Islet of Langerhans (tissue), 1 donor: Measurements from ENCODE around the gene DIAPH2.
"Not testable (repeated sequence)": the region's sequence is repeated elsewhere in the genome, so short reads cannot be mapped to it uniquely, and the experiment has no call there.

Experiments
- FAIRE-seq: peaks from one replicate; lab custom pipeline; 2011; peaks lifted over from hg19 to GRCh38; lab: Jason Lieb, UNC

Gene DIAPH2

DNA sequence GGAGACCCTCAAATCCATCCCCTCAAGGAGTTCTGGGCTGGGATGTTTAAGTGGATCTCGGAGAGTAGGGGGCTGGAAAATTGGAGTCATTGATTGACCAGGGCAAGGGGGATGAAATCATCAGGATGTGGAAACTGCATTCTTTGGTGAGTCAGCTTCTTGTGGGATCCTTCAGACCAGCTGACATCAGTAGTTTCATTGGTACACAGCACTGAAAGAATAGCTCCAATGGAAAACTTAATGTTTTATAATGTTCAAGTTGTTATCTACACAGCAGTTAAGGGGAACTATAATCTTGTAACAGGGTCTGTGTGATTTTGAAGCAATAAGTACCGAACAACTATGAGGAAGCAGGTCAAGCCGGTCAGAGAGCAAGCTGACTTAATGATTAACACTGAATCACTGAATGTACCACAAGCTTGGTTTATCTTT is 705.1 kb downstream of the DIAPH2 start:
- no peak for FAIRE-seq

DNA sequence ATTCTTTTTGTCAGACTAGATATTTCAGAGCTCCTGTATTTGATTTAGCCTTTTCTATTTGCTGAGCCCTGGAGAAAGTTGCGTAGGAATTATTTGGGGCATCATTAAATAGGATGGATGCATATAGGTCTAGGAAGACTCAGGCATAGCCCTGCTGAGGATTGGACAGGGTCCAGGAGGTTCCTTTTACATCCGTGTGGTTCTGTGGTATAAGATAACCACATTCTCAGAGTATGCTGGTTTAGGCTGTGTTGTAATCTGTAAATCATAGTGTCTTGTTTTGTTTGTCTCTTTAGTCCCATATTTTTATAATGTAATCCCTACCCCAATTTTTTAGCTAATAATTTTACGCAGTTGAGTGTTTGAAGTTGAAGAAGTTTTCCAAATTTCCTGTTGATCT is 712.7 kb downstream of the DIAPH2 start:
- no peak for FAIRE-seq

DNA sequence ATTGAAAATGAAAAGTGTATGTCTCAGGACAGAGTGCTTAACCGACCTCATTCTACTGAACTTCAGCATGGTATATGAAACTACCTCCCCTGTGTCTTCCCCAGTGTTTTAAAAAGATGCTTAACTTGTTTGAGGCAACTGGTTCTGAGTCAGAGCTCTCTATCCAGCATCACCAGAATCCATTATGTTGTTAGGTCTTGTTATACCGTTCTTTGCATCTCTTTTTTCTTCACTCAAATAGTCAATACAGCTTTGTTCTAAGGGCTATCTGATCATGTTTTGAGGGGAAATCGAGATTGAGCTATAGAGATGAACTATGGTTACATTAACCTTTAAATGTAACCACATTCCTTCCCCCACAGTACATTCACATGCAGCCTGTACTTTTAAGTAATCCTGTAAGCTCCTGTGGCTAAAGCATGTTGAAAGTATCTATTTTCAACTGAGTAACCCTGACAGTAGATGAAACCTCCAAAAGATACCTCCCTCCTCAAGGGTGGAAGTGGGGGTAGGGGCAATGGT is 713.4 kb downstream of the DIAPH2 start:
- no peak for FAIRE-seq

DNA sequence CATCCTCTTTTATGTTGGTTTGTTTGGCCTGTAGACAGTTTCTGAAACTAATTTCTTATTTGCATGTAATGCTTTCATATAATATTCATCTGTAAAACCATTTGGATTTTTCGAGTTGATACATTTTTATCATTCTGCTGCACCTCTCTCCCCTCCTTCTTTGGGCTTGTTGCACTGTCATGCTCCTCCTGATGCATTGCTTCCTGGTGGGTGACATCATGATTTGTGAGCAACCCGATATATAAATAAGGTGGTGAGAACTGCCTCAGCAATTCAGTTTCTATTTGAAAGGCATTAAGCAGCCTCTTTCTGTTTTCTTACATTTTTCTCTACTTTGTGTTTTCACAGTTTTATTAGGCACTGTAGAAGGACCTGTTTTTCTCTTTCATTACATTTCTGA is 714.8 kb downstream of the DIAPH2 start:
- FAIRE-seq, result peak; percentile 62

DNA sequence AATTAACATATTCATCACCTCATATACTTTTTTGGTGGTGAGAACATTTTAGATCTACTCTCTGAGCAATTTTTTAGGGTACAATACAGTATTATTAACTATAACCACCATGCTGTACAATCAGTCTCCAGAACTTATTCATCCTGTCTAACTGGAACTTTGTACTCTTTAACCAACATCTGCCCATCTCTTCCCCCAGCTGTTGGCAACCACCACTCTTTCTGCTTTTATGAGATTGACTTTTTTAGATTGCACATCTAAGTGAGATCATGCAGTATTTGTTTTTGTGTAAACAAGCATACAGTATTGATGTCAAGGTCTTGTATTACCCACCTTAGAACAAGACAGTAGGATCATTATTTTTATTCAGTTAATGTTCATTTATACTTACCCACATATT is 715.9 kb downstream of the DIAPH2 start:
- FAIRE-seq, result no peak

DNA sequence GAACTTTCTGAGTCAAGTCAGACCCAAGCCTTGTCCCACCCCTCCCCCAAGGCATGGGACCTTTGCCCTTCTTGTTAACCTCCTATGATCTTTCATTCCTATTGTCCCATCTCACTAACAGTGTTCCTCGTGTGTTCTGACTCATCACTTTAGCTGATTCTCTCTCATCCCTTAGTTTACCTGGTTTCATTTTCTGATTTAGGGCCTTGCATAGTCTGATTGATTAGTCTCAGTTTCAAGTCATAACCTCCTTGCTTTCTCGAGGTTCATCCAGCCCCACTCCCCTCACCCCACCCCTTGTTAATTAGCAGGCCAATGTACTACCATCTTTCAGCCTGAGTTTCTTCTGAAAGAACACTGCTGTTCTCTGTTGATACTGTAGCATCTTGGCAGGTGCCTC is 716.5 kb downstream of the DIAPH2 start:
- no peak for FAIRE-seq

DNA sequence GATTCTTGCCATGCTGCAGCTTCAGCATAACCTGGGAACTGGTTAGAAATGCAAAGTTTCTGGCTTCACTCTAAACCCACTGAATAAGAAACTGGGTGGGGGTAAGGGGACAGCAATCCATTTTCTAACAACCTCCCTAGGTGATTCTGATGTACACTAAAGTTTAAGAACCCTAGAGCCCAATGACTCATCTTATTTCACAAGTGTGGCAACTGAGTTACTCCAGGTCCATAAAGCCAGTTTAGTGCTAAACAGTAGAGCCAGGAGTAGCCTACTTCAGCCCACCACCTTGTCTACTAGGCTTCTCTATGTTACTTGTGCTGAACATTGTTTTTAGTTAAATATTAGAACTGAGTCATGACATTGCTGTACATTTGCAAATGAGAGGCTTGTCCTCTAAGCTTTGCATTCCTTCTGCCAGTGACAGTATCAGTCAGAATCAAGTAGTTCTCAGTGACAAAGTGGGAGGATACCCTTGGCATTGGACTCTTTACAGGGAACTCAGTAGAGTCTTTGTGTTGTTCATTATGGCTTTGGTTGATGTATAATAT is 717.0 kb downstream of the DIAPH2 start:
- no peak for FAIRE-seq

DNA sequence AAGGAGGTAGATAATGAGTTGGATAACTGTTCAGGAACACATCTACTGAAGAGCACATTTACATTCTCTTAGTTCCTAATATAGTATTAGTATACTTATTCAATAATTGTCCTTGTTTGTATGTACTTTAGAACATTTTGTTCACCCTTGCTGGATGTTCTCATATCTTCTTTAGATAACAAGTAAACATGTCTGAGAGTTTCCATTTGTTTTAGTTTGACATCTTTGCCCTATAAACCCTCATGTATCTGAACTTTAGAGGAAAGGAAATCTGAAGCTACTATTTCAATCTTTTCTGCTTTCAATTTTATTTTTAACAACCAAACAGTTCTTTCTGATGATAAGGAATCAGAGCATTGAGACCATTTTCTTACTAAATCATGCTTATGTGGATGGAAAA is 717.7 kb downstream of the DIAPH2 start:
- FAIRE-seq, result no peak

DNA sequence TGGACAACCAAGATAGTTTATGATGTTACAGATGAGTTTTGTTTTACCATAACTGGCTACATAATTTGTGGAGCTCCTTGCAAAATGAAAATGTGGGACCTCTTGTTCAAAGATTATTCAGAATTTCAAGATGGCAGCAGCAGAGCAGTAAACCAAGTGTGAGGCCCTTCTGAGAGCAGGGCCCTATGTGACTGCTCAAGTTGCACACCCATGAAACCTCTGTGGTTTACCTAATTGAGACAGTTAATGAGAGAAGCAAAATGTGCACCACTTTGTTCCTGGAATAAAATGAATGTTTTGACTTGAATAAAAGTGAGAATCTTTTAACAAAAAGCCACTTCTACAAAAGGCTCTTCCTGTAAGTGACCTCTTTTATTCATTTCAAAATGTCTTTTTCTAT is 718.3 kb downstream of the DIAPH2 start:
- no peak for FAIRE-seq

DNA sequence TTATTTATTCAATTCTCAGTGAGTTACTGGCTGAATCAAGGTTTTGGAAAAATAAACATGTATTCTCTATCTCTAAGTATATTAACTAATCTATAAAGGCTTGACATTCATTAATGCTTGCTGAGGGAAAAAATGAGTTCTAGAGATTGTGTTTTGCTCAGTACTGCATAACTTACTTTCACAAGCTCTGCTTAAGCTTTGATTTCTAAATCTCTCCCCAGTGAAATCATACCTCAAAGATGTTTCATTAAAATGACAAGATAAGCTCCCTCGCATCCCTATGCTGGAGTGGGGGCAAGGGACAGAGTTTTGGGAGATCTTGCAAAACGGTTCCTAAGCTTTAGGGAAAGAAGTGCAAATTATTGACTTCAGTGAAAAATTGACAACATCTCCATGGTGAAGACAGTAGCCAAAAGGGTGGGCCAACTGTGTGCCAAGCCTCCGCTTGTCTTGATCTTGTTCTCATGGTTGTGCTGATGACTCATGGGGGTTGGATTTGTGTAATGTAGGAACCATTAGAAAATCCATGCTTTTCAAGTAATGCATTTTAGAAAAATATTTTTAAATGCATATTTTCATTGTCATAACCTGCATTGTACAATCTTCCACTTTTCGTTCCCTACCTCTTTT is 720.5 kb downstream of the DIAPH2 start:
- peak; percentile 43 for FAIRE-seq

DNA sequence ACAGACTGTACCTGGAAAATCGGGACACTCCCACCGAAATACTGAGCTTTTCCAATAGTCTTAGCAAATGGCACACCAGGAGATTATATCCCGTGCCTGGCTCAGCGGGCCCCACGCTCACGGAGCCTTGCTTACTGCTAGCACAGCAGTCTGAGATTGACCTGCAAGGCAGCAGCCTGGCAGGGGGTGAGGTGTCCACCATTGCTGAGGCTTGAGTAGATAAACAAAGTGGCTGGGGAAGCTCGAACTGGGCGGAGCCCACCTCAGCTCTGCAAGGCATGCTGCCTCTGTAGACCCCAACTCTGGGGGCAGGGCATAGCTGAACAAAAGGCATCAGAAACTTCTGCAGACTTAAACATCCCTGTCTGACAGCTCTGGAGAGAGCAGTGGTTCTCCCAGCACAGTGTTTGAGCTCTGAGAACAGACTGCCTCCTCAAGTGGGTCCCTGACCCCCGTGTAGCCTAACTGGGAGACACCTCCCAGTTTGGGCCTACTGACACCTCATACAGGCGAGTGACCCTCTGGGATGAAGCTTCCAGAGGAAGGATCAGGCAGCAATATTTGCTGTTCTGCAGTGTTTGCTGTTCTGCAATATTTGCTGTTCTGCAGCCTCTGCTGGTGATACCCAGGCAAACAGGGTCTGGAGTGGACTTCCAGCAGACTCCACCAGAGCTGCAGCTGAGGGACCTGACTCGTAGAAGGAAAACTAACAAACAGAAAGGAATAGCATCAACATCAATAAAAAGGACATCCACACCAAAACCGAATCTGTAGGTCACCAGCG is 725.2 kb downstream of the DIAPH2 start:
- not testable (repeated sequence) for FAIRE-seq

DNA sequence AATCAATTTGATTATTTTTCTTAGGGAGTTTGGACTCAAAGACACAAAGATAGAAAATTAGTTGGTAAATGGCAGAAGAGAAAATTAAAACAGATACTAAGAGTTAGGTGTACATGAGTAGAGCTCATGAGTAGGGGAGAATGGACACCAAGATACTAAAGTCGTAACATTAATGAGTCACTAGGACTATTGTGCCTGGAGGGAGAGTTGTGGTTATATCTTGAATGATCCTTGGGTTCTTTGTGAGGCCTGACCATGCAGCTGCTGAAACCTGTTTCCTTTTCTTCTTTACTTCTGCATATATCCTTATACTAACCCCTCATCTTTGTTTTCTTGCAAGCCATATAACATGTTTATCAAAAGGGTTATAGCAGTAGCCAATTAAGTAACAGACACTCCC is 731.8 kb downstream of the DIAPH2 start:
- no peak for FAIRE-seq

DNA sequence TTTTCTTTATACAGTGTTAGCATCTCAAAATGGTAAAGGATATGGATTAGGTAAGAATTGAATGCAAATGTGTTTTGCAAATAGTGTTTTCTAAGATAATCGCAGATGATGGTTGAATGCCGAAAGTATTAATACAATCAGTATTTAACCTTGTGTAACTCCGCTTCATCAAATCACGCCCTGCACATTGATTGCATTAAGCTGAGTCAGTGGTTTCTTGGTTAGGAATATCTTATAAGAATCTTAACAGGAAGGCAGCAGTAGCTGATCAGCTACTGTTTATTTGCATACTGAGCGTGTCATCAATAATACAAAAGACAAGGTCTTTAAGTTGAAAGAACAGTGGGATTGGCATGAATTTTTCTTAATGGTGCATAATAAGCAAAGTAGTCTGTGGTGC is 744.5 kb downstream of the DIAPH2 start:
- FAIRE-seq, result no peak

DNA sequence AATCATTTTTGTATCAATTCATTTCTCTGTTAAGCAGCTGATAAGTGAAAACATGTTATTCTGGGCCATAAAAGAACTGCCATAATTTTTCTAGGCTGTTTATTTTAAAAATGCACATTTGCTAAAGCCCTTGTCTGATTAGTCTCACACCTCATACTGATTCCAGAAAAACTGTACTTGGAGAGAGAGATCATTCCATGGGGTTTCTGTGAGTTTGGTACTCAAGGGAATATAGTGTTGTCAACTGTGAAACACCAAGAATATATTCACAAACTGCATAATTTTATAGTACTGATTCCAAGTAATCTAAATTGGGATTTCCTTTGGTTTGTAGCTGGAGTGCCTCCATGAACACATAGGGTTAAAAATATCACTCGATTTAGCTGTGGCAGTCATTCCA is 746.6 kb downstream of the DIAPH2 start:
- FAIRE-seq, result no peak

DNA sequence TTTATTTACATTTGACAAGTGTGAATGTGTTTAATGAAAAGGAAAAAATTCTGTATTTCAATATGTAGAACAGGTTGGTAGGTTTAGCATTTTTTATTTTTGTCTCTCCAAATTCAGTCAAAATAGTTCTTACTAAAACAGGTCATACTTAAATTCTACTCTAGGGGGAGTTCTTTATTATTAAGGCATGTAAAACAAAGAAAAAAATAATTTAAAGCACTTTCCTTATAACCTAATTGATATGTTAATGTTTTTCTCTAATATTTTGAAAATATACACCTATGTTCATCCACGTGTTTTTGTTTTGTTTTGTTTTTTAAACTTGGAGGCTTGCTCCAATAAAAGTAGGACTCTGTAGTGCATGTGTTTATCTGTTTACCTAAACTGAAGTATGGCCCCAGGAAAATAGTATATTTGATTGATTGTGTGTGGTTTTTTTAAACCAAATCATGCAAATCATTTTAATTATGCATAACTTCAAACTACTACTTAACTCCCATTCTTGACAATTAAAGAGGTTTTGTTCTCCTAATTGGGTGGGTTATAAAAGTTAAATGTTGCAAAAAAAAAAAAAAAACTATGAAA is 761.7 kb downstream of the DIAPH2 start:
- peak; percentile 89 for FAIRE-seq

DNA sequence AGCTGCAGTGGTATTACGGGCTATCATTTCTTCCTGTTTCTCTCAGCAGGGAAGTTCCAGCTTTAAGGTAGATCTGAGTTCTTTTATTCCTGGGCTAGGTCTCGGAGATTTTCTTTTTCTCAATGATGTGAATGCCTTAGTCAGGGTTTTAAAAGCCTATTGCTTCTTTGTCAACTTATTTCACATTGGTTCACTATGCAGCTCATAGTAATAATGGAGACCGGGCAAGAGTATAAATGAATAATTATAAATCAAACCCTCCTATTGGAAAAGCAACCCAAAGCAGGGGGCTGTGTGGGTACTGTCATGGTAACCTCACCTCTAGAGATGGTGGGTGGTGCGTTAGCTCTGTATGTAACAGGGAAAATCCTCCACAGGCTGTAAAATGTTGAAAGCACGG is 762.7 kb downstream of the DIAPH2 start:
- FAIRE-seq, result no peak

DNA sequence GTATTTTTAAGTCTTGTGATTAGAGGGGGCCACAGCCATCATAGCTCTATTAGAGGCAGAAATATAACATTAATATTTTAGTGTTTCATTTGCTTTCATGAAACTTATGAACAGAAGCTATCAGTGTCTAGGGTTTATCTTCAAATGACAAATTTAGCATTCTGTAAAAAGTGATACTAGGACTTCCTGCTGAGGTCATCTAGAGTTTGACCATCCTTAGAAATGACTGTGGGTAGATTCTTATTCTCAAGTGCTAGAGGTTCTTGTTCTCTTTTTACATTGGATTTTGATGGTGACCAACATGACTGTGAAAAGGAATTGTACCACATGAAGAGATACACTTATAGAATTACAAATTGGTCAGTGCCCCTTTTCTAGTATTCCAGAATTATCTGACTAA is 767.6 kb downstream of the DIAPH2 start:
- FAIRE-seq, result no peak

DNA sequence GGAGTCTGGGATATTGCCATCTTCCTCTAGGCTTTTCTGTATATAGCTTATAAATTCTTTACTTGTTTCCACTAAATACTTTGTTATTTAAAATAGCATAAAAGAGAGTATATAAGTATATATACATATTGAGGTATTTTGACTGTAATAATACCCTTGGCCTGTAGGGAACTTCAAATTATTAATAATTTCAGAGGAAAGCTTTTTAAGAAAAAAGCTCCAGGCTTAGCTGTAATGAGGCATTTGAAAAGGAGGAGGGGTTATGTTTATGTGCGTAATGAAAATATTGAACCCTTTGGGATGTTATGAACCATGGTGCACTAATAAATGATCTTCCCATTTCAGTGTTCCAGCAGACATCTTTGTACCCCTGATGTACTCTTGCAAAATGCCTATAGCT is 777.1 kb downstream of the DIAPH2 start:
- no peak for FAIRE-seq

DNA sequence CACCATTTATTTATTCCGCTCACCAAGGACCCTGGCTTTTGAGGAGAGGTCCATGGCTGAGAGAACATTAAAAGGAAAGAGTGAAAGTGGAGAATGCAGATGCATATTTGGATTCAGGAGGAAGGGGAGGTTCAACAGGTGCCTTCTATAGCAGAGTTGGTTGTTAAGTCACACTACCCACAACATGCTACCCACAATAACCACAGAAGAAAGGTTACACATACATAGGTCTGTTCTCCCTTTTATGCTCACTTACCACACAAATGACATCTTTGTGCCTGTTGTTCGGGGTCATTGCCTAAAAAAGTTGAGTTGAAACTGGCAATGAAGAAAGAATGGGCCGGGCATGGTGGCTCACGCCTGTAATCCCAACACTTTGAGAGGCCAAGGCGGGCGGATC is 786.4 kb downstream of the DIAPH2 start:
- FAIRE-seq, result no peak

DNA sequence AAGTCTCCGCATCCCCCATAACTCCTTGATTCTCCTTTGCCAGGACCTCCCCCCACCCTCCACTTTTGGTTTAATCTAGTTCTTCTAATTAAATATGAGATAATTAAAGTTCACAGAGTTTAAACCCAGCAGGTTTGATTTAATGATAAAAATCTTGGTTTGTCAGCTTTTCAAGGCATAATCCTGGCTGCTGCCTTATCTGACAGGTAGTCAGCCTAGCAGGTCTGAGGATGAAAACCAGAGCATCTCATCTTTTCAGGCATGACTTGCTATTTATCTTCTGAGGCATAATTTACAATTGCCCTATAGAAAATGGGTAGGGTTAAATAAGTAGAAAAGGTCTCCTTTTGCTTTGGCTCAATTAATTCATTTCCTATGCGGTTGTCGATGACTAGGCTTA is 790.3 kb downstream of the DIAPH2 start:
- no peak for FAIRE-seq

DNA sequence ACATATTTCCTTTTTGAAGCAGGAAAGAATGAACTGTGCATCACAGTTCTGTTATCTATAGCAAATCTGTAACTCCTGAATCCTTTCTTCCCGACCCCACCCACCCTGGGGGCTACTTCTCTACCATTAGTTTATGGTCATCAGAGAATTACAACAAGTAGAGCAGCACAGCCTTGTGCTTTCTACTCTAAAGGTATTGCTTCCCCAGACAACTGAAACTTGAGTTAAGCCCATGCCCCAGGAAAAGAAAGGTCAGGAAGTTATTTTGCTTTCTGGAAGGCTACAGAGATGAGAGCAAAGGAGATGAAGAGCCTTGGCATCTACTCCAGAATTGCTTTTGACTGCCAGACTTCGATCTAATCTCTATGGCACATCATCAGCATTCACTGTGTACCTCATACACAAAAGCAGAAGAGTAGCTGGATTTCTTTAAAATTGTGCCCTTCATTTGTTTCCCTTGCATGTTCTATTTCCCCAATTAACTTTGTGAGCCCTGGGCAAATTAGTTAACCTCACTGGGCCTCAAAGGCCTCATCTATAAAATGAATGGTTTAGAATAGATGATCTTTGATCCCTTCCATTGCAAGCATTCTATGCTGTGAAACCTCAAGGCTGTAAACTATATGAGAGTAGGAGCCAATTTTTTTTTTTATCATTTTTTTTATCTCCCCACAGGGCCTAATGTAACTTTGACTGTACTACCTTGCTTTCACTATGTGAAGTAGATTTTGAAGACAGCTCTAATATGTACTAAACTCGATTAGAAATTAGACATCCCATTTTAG is 794.7 kb downstream of the DIAPH2 start:
- no peak for FAIRE-seq

DNA sequence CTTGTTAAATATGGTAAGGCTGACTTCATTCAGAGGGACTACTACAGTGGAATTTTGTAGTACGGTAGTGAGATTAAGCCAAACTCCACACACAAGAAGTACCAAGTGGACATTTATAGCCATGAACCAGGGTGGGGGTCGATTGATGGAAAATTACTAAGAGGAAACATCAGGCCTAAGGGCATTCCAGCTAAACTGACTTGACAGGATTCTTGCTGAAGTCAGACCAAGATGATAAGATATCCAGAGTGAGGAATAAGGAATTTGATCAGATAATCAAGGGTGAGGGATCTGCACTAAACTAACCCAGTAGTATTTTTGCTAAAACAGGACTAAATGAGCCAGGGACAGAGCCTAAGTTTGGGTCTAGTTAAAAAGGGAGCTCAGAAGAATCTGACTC is 796.6 kb downstream of the DIAPH2 start:
- no peak for FAIRE-seq
